H9 (cell line): ENCODE data around the gene FAM81A. TPM values are rescaled to one million over a fixed set of nuclear protein-coding genes. Genes with fewer than 3 reads are reported as not detected.

Source experiments
- DNase-seq: peaks from one replicate; pipeline ENCODE4 v3.0.0-alpha.2; 2017
- H2AFZ ChIP-seq: one replicate; pipeline ENCODE4 v1.6.1; 2013; ENCODE audit warnings: mild to moderate bottlenecking, low read length, control low read depth, moderate library complexity
- H2AK5ac ChIP-seq: 2 replicates; pipeline ENCODE4 v1.6.1; 2013; ENCODE audit warnings: low read length, control low read depth, mixed read lengths; ENCODE audit not compliant: insufficient read length
- H2BK120ac ChIP-seq: one replicate; pipeline ENCODE4 v1.6.1; 2013; ENCODE audit warnings: low read depth, mild to moderate bottlenecking, low read length, control low read depth, inconsistent platforms; ENCODE audit not compliant: poor library complexity, severe bottlenecking
- H2BK12ac ChIP-seq: 2 replicates; pipeline ENCODE4 v1.6.1; 2013; ENCODE audit warnings: low read length, control low read depth, mixed read lengths, low read depth; ENCODE audit not compliant: insufficient read length
- H2BK15ac ChIP-seq: 2 replicates; pipeline ENCODE4 v1.6.1; 2013; ENCODE audit warnings: low read depth, low read length, control low read depth
- H2BK20ac ChIP-seq: one replicate; pipeline ENCODE4 v1.6.1; 2013; ENCODE audit warnings: low read depth, mild to moderate bottlenecking, low read length, control low read depth, inconsistent platforms; ENCODE audit not compliant: poor library complexity, severe bottlenecking
- H2BK5ac ChIP-seq: 2 replicates; pipeline ENCODE4 v1.6.1; 2013; ENCODE audit warnings: low read length, control low read depth, mixed read lengths; ENCODE audit not compliant: insufficient read length
- H3K14ac ChIP-seq: 2 replicates; pipeline ENCODE4 v1.6.1; 2013; ENCODE audit warnings: low read length, control low read depth; ENCODE audit not compliant: insufficient read depth
- H3K18ac ChIP-seq: 2 replicates; pipeline ENCODE4 v1.6.1; 2013; ENCODE audit warnings: low read depth, mild to moderate bottlenecking, mixed read lengths, low read length, control low read depth; ENCODE audit not compliant: insufficient read length
- H3K23ac ChIP-seq: 2 replicates; pipeline ENCODE4 v1.6.1; 2013; ENCODE audit warnings: low read length, control low read depth, mixed read lengths, low read depth; ENCODE audit not compliant: insufficient read length
- H3K23me2 ChIP-seq: 2 replicates; pipeline ENCODE4 v1.6.1; 2013; ENCODE audit warnings: low read depth, mild to moderate bottlenecking, mixed read lengths, low read length, control low read depth; ENCODE audit not compliant: insufficient read length, poor library complexity, severe bottlenecking
- H3K27ac ChIP-seq: 2 replicates; pipeline ENCODE4 v1.5.1; 2013; ENCODE audit warnings: low read length, control low read depth, mixed read lengths, low read depth; ENCODE audit not compliant: insufficient read length
- H3K27me3 ChIP-seq: 2 replicates; pipeline ENCODE4 v1.6.1; 2013; ENCODE audit warnings: low read length, control low read depth, inconsistent platforms; ENCODE audit not compliant: insufficient read depth
- H3K4ac ChIP-seq: 2 replicates; pipeline ENCODE4 v1.6.1; 2013; ENCODE audit warnings: low read depth, mild to moderate bottlenecking, control low read depth, inconsistent platforms, low read length, moderate library complexity
- H3K4me1 ChIP-seq: 2 replicates; pipeline ENCODE4 v1.6.1; 2013; ENCODE audit warnings: low read length, control low read depth, inconsistent platforms; ENCODE audit not compliant: insufficient read depth
- H3K4me2 ChIP-seq: 2 replicates; pipeline ENCODE4 v1.6.1; 2013; ENCODE audit warnings: low read length, control low read depth, mixed read lengths; ENCODE audit not compliant: insufficient read length, insufficient read depth
- H3K56ac ChIP-seq: 2 replicates; pipeline ENCODE4 v1.6.1; 2013; ENCODE audit warnings: low read depth, mild to moderate bottlenecking, mixed read lengths, low read length, control low read depth; ENCODE audit not compliant: insufficient read length
- H3K79me1 ChIP-seq: 2 replicates; pipeline ENCODE4 v1.6.1; 2013; ENCODE audit warnings: low read depth, mild to moderate bottlenecking, moderate library complexity, low read length, control low read depth, inconsistent platforms; ENCODE audit not compliant: insufficient read depth, poor library complexity, severe bottlenecking
- H3K79me2 ChIP-seq: 2 replicates; pipeline ENCODE4 v1.6.1; 2013; ENCODE audit warnings: low read length, control low read depth, inconsistent platforms; ENCODE audit not compliant: insufficient read depth
- H3K9ac ChIP-seq: 2 replicates; pipeline ENCODE4 v1.6.1; 2013; ENCODE audit warnings: low read length, control low read depth, mixed read lengths; ENCODE audit not compliant: insufficient read length; ENCODE audit errors: extremely low read depth
- H3K9me3 ChIP-seq: one replicate; pipeline ENCODE4 v1.6.1; 2013; ENCODE audit warnings: low read depth, low read length, inconsistent platforms; ENCODE audit not compliant: control insufficient read depth
- H3T11ph ChIP-seq: one replicate; pipeline ENCODE4 v1.6.1; 2013; ENCODE audit warnings: mild to moderate bottlenecking, low read length, control low read depth, inconsistent platforms
- H4K20me1 ChIP-seq: one replicate; pipeline ENCODE4 v1.6.1; 2013; ENCODE audit not compliant: control insufficient read depth, insufficient read length, insufficient read depth
- H4K5ac ChIP-seq: 2 replicates; pipeline ENCODE4 v1.6.1; 2013; ENCODE audit warnings: low read depth, mild to moderate bottlenecking, mixed read lengths, low read length, control low read depth; ENCODE audit not compliant: insufficient read length
- H4K8ac ChIP-seq: replicated peaks from 2 replicates; pipeline ENCODE4 v1.6.1; 2013; ENCODE audit warnings: low read length, control low read depth, mixed read lengths, low read depth; ENCODE audit not compliant: insufficient read length
- H4K91ac ChIP-seq: 2 replicates; pipeline ENCODE4 v1.6.1; 2013; ENCODE audit warnings: low read depth, mild to moderate bottlenecking, moderate library complexity, mixed read lengths, low read length, control low read depth; ENCODE audit not compliant: insufficient read length
- H3K27ac Mint-ChIP-seq, 3 experiments: 2 replicates in 2 of 3; 3 replicates in 1 of 3; pipeline ENCODE4 v1.8.0; 2020 to 2021; ENCODE audit warnings: mixed read lengths in 3 of 3, mild to moderate bottlenecking in 1 of 3, moderate library complexity in 1 of 3
- H3K27me3 Mint-ChIP-seq: 2 replicates; pipeline ENCODE4 v1.8.0; 2021; ENCODE audit warnings: low read depth, mild to moderate bottlenecking, moderate library complexity, mixed read lengths
- H3K36me3 Mint-ChIP-seq, 3 experiments: 2 replicates in 2 of 3; 3 replicates in 1 of 3; pipeline ENCODE4 v1.8.0; 2020 to 2021; ENCODE audit warnings: low read depth in 3 of 3, mixed read lengths in 3 of 3; ENCODE audit not compliant: insufficient read depth in 1 of 3
- H3K4me1 Mint-ChIP-seq, 2 experiments: 2 replicates each; pipeline ENCODE4 v1.8.0; 2020; ENCODE audit warnings: mixed read lengths in 2 of 2
- H3K4me3 Mint-ChIP-seq, 2 experiments: 2 replicates in 1 of 2; 3 replicates in 1 of 2; pipeline ENCODE4 v1.8.0; 2020 to 2021; ENCODE audit warnings: mild to moderate bottlenecking in 2 of 2, mixed read lengths in 2 of 2, moderate library complexity in 1 of 2
- H3K9me3 Mint-ChIP-seq, 2 experiments: 2 replicates in 1 of 2; 3 replicates in 1 of 2; pipeline ENCODE4 v1.8.0; 2020; ENCODE audit warnings: mild to moderate bottlenecking in 2 of 2, mixed read lengths in 2 of 2, moderate library complexity in 1 of 2
- CTCF ChIP-seq: fragments of 200-600 bp; sonication (generic); conservative IDR thresholded peaks from 3 replicates; pipeline ENCODE4 v1.8.0; 2021; ENCODE audit warnings: antibody characterized with exemption, mild to moderate bottlenecking
- WGBS: extraction: QIAGEN DNeasy Blood & Tissue Kit; methylation state at CpG from one replicate; pipeline ENCODE4 v1.1.7; 2013; ENCODE audit warnings: missing lambda C conversion rate, low lambda C conversion rate, mixed read lengths; ENCODE audit not compliant: insufficient read length; ENCODE audit errors: extremely low coverage; 5-methylcytosine and 5-hydroxymethylcytosine counted together
- long read RNA-seq: library from polyadenylated mRNA; unstranded; transcript quantifications from one replicate; pipeline ENCODE4 v2.0.0, GENCODE V29; 2020
- total RNA-seq: library from RNA; stranded (reverse); gene quantifications from 2 replicates; pipeline ENCODE4 v1.2.1, GENCODE V29; 2021

Gene FAM81A
- 1.0 and 1.7 TPM in 2 replicates for total RNA-seq
- long read RNA-seq, partial matches to known transcripts, result 1 of 4 reads
- long read RNA-seq, other reads (novel, unspliced or antisense), result 3 of 4 reads

GRCh38 chr15:59437817-59438624 is at the start of gene FAM81A:
Gene FAM81A, plus strand, starts transcription at chr15:59438186. Its CDS starts 20,441 bp downstream, at chr15:59458627.
- Histone ChIP-seq H2AFZ (peak within 1 kb of the TSS; percentile 84), H4K20me1 (no peaks in the 10 kb centered on the region), H3K79me1 (no peaks in the 10 kb centered on the region), H3K9me3 (no peaks in the 10 kb centered on the region), H3K27me3 (peaks cover 26% of the 10 kb centered on the region), H3K56ac (no peak within 1 kb of the TSS), H3K23ac (no peak within 1 kb of the TSS), H2BK15ac (no peak within 1 kb of the TSS), H3K9ac (no peak within 1 kb of the TSS), H2BK20ac (no peak within 1 kb of the TSS), H3K14ac (peak within 1 kb of the TSS; percentile 81), H3T11ph (no peak within 1 kb of the TSS), H3K23me2 (peaks cover 13% of the 10 kb centered on the region), H3K27ac (no peak within 1 kb of the TSS), H3K4ac (no peak within 1 kb of the TSS), H3K79me2 (no peaks in the 10 kb centered on the region), H4K5ac (no peak within 1 kb of the TSS), H2BK120ac (no peak within 1 kb of the TSS), H3K18ac (no peak within 1 kb of the TSS), H2BK12ac (no peak within 1 kb of the TSS), H3K4me2 (peak within 1 kb of the TSS; percentile 92), H3K4me1 (no peaks in the 10 kb centered on the region), H2AK5ac (no peak within 1 kb of the TSS), H4K8ac (no peak within 1 kb of the TSS), H2BK5ac (no peak within 1 kb of the TSS), H4K91ac (no peak within 1 kb of the TSS)
- DNase-seq, result peak; percentile 69
- H3K4me1 Mint-ChIP-seq, result peaks cover 14 to 15% of the 10 kb centered on the region in 2 experiments
- no peak within 1 kb of the TSS; a peak in 1 of 7 replicates for H3K27ac Mint-ChIP-seq
- peak within 1 kb of the TSS; percentile 77 to 90 for H3K4me3 Mint-ChIP-seq
- no CpG with 5 or more reads among the region's 96 CpGs for WGBS
- H3K27me3 Mint-ChIP-seq, result peaks cover 81% of the 10 kb centered on the region
- no peak for TF ChIP-seq CTCF
- H3K9me3 Mint-ChIP-seq, result no peaks in the 10 kb centered on the region
- H3K36me3 Mint-ChIP-seq, result no peaks in the 10 kb centered on the region; a peak in 1 of 7 replicates
